ENCODE results near the gene TAF11L2. TPM values are rescaled to one million over a fixed set of nuclear protein-coding genes. Genes with fewer than 3 reads are reported as not detected.
"Not testable (repeated sequence)": the region's sequence is repeated elsewhere in the genome, so short reads cannot be mapped to it uniquely, and the experiment has no call there.

TAF11L2 gene
- total RNA-seq, 1 donor from 2014 or later, result not detected

DNA sequence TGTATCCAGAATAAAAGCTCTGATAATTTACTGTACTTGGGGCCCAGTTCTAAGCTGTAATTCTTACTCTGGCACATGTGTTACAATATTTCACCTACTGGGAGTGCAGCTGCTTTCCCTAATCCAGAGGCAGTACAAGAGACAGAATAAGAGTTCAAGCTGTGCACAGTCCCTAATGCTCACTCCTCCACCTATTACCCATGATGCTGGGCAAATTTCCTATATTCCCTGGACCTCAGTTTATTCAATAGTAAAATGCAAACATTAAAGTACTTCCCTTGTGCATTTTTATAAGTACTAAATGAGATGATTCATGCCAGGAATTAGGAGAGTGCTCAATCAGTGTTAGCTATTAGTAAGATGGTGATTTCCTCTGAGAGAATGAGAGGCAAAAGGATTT lies 28.0 kb upstream of the TAF11L2 start:
- Mint-ChIP-seq H3K4me1 (ENCODE audit: low read depth) (no peaks in the 10 kb centered on the region), H3K9me3 (ENCODE audit: low read depth) (no peaks in the 10 kb centered on the region), H3K36me3 (ENCODE audit: insufficient read depth) (no peaks in the 10 kb centered on the region), H3K4me3 (ENCODE audit: low read depth) (no peak overlapping the region), H3K27me3 (no peaks in the 10 kb centered on the region), H3K27ac (no peak overlapping the region)
- DNase-seq (ENCODE audit: low spot score, unreplicated experiment), result no peak
- TF ChIP-seq, protein P1, sequence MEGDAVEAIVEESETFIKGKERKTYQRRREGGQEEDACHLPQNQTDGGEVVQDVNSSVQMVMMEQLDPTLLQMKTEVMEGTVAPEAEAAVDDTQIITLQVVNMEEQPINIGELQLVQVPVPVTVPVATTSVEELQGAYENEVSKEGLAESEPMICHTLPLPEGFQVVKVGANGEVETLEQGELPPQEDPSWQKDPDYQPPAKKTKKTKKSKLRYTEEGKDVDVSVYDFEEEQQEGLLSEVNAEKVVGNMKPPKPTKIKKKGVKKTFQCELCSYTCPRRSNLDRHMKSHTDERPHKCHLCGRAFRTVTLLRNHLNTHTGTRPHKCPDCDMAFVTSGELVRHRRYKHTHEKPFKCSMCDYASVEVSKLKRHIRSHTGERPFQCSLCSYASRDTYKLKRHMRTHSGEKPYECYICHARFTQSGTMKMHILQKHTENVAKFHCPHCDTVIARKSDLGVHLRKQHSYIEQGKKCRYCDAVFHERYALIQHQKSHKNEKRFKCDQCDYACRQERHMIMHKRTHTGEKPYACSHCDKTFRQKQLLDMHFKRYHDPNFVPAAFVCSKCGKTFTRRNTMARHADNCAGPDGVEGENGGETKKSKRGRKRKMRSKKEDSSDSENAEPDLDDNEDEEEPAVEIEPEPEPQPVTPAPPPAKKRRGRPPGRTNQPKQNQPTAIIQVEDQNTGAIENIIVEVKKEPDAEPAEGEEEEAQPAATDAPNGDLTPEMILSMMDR (IDR thresholded peaks at IDR 0.05; ENCODE audit: unreplicated experiment), result no peak

DNA sequence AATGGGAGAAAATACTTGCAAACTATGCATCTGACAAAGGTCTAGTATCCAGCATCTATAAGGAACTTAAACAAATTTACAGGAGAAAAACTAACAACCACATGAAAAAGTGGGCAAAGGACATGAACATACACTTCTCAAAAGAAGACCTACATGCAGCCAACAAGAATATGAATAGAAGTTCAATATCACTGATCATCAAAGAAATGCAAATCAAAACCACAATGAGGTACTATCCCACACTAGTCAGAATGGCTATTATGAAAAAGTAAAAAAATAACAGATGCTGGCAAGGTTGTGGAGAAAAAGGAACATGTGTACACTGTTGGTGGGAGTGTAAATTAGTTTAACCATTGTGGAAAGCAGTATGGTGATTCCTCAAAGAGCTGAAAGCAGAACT lies 23.0 kb upstream of the TAF11L2 start:
- H3K9me3 Mint-ChIP-seq (ENCODE audit: low read depth); H3K36me3 Mint-ChIP-seq (ENCODE audit: insufficient read depth); H3K27me3 Mint-ChIP-seq; H3K27ac Mint-ChIP-seq; H3K4me3 Mint-ChIP-seq (ENCODE audit: low read depth); DNase-seq (ENCODE audit: low spot score, unreplicated experiment); H3K4me1 Mint-ChIP-seq (ENCODE audit: low read depth): not testable (repeated sequence)

DNA sequence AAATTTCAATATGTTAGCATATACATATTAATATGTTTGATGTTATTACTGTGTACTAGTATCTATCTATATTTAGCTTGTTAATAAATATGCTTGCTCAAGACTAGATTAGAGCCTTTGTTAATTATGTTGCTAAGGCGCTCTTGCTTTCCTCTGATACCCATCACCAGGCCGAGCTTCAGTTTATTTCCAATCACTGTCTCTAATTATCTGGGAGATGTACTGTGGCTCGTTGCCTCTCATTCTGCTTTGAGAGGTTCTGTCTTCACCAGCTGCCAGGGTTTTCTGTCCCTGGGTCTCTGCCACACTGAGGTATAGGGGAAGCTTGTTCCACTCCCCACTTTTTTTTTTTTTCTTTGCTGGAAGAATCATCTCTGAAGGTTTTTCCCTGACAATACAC lies 21.0 kb upstream of the TAF11L2 start:
- H3K9me3 Mint-ChIP-seq (ENCODE audit: low read depth), result no peaks in the 10 kb centered on the region
- no peak overlapping the region for H3K4me3 Mint-ChIP-seq (ENCODE audit: low read depth)
- no peaks in the 10 kb centered on the region for H3K27me3 Mint-ChIP-seq

DNA sequence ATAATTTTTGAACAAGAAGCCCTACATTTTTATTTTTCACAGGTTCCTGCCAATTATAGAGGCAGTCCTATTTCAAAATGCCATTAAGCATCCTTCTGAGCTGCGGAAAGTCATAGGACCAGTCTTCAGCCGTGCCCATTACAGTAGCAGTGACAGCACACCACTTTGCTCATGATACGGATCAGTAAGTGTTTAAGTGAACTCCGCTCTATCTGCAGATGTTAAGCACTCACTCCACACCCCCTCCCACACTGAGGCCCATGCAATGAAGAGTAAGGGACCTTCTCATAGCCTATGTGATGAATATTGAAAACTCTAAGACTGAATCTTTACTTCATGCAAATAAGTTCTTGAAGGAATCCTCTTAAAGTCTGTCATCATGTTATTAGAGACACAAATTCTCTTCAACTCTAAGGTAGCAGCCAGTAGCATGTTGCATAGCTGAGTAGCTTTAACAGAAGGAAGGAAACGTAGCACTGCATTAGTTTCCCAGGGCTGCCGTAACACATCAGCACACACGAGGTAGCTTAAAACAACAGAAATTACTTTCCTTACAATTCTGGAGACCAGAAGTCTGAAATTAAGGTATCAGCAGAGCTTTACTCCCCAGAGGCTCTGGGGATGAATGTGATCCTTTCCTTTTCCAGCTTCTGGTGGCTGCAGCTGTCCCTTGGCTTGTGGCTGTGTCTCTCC lies 20.3 kb upstream of the TAF11L2 start:
- Mint-ChIP-seq H3K4me3 (ENCODE audit: low read depth) (no peak overlapping the region), H3K4me1 (ENCODE audit: low read depth) (peaks cover 2% of the 10 kb centered on the region), H3K27me3 (no peaks in the 10 kb centered on the region), H3K9me3 (ENCODE audit: low read depth) (no peaks in the 10 kb centered on the region), H3K36me3 (ENCODE audit: insufficient read depth) (no peaks in the 10 kb centered on the region), H3K27ac (no peak overlapping the region)
- TF ChIP-seq, protein P1 (IDR thresholded peaks at IDR 0.05; ENCODE audit: unreplicated experiment), result no peak
- no peak for DNase-seq (ENCODE audit: low spot score, unreplicated experiment)

More for the DNA sequence above, 21.0 kb upstream of the TAF11L2 start:
- TF ChIP-seq, protein P1 (IDR thresholded peaks at IDR 0.05; ENCODE audit: unreplicated experiment), result no peak
- Mint-ChIP-seq H3K27ac (no peak overlapping the region), H3K4me1 (ENCODE audit: low read depth) (peaks cover 2% of the 10 kb centered on the region), H3K36me3 (ENCODE audit: insufficient read depth) (no peaks in the 10 kb centered on the region)
- no peak for DNase-seq (ENCODE audit: low spot score, unreplicated experiment)

DNA sequence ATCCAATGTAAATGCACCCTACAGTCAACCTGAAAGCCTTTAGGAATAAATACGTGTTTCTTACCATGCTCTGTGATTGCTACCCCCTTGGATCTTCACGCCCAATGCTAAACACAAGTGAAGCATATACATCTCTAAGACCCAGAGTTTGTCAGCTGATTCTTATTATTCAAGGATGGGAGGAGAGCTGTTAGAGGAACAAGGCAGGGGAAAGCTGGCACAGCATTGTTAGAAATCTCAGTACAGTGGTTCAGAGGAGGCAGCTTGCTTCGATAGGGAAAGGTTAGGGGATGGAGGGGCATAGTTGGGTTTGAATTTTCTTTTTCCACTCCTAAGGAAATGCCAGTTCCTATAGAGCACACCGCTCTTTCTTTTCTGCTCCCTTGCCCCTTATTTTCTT lies 16.7 kb upstream of the TAF11L2 start:
- TF ChIP-seq, protein P1 (IDR thresholded peaks at IDR 0.05; ENCODE audit: unreplicated experiment), result no peak
- Mint-ChIP-seq H3K9me3 (ENCODE audit: low read depth) (no peaks in the 10 kb centered on the region), H3K4me3 (ENCODE audit: low read depth) (no peak overlapping the region), H3K27ac (no peak overlapping the region), H3K4me1 (ENCODE audit: low read depth) (peaks cover 2% of the 10 kb centered on the region), H3K36me3 (ENCODE audit: insufficient read depth) (no peaks in the 10 kb centered on the region), H3K27me3 (no peaks in the 10 kb centered on the region)
- no peak for DNase-seq (ENCODE audit: low spot score, unreplicated experiment)

DNA sequence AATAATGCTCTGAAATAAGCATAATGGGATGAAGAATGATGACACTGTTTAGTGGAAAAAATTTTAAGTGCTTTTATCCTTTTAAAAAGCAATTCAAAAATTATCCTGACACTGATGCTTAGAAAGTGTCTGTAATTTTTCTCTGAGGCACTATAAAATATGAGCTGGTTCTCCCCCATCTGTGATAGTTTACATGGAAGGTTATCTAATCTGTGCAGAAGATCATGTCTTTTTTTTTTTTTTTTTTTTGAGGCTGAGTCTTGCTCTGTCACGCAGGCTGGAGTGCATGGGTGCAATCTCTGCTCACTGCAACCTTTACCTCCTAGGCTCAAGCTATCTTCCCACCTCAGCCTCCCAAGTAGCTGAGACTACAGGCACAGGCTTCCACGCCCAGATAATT lies 15.2 kb upstream of the TAF11L2 start:
- Mint-ChIP-seq H3K4me3 (ENCODE audit: low read depth) (no peak overlapping the region), H3K27ac (no peak overlapping the region), H3K36me3 (ENCODE audit: insufficient read depth) (no peaks in the 10 kb centered on the region), H3K9me3 (ENCODE audit: low read depth) (no peaks in the 10 kb centered on the region), H3K27me3 (no peaks in the 10 kb centered on the region), H3K4me1 (ENCODE audit: low read depth) (peaks cover 2% of the 10 kb centered on the region)
- DNase-seq (ENCODE audit: low spot score, unreplicated experiment), result no peak
- TF ChIP-seq, protein P1 (IDR thresholded peaks at IDR 0.05; ENCODE audit: unreplicated experiment), result no peak

DNA sequence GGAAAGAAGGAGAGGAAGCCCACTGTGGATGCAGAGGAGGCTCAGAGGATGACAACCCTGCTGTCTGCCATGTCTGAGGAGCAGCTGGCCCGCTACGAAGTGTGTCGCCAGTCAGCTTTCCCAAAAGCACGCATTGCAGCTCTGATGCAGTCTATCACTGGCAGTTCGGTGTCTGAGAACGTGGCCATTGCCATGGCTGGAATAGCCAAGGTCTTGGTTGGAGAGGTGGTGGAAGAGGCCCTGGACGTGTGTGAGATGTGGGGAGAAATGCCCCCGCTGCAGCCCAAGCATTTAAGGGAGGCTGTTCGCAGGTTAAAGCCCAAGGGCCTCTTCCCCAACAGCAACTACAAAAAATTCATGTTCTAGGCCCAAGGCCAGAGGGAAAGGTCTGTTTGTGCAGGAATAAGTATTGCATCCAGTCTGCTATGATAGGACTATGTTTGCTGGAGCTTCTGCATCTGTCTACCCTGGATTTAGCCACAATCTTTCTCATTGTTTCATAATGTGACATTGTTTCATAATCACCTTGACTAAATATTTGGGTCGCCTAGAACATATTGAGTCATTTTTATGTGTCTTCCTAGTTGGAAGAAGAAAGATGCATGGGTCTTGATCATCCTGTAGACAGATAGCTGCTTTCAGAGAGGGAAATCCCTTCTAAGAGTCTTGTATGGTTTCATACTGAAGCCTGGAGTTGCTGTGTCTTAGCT lies 11.4 kb upstream of the TAF11L2 start:
- not testable (repeated sequence) for H3K27me3 Mint-ChIP-seq; H3K4me1 Mint-ChIP-seq (ENCODE audit: low read depth); H3K9me3 Mint-ChIP-seq (ENCODE audit: low read depth); H3K4me3 Mint-ChIP-seq (ENCODE audit: low read depth); H3K27ac Mint-ChIP-seq; DNase-seq (ENCODE audit: low spot score, unreplicated experiment); H3K36me3 Mint-ChIP-seq (ENCODE audit: insufficient read depth)
